HEK293 (cell line): Measurements from ENCODE around the gene RPL4.
A peak's percentile ranks its signal among the peaks of the same experiment; 100 is the strongest.
"Not testable (repeated sequence)": the region's sequence is repeated elsewhere in the genome, so short reads cannot be mapped to it uniquely, and the experiment has no call there.

Experiments
- CTCF ChIA-PET: fragments of 350-600 bp; formaldehyde crosslinking; extraction: SDS; loops from one replicate; lab custom pipeline; 2021; ENCODE audit warnings: antibody characterized with exemption; lab: Yijun Ruan, JAX
- POLR2A ChIA-PET: fragments of 300-600 bp; formaldehyde crosslinking; extraction: SDS; loops from one replicate; lab custom pipeline; 2020; ENCODE audit warnings: antibody characterized with exemption, inconsistent platforms; lab: Yijun Ruan, JAX
- H3K27ac ChIP-seq: fragments of 200-500 bp; sonication (Bioruptor generic); 2 replicates; pipeline ENCODE4 v1.5.1; 2014; ENCODE audit warnings: low read depth, low read length, control low read depth, inconsistent platforms; ENCODE audit errors: extremely low read depth
- H3K36me3 ChIP-seq, 2 experiments: fragments of 200-500 bp in 1 of 2; sonication (Bioruptor generic) in 1 of 2; 1 replicate in 1 of 2; 2 replicates in 1 of 2; pipeline ENCODE4 v1.5.1; 2014 to 2017; ENCODE audit warnings: inconsistent platforms in 2 of 2, low read length in 2 of 2; ENCODE audit not compliant: control insufficient read depth in 2 of 2, insufficient read depth in 1 of 2
- H3K4me1 ChIP-seq: fragments of 200-500 bp; sonication (Bioruptor generic); 2 replicates; pipeline ENCODE4 v1.5.1; 2014; ENCODE audit warnings: mild to moderate bottlenecking, low read length, inconsistent platforms; ENCODE audit not compliant: control insufficient read depth, insufficient read depth
- H3K4me3 ChIP-seq: 2 replicates; pipeline ENCODE4 v1.5.1; 2011; ENCODE audit warnings: low read depth, mild to moderate bottlenecking, control low read depth, low read length, moderate library complexity
- H3K9me3 ChIP-seq: fragments of 200-500 bp; sonication (Bioruptor generic); 2 replicates; pipeline ENCODE4 v1.5.1; 2014; ENCODE audit warnings: low read depth, low read length, inconsistent platforms; ENCODE audit not compliant: control insufficient read depth, insufficient read depth
- EGR2 ChIP-seq: fragments of 450-650 bp; formaldehyde crosslinking; IDR thresholded peaks from 2 replicates; pipeline ENCODE4 v1.5.1; 2016; ENCODE audit warnings: low read depth, missing biosample characterization, missing genetic modification characterization
- GFI1B ChIP-seq: fragments of 450-650 bp; formaldehyde crosslinking; IDR thresholded peaks from 2 replicates; pipeline ENCODE4 v1.5.1; 2016; ENCODE audit warnings: missing biosample characterization, missing genetic modification characterization
- GLIS1 ChIP-seq: fragments of 450-650 bp; formaldehyde crosslinking; IDR thresholded peaks from 2 replicates; pipeline ENCODE4 v1.5.1; 2016; ENCODE audit warnings: missing biosample characterization, missing genetic modification characterization
- HIC1 ChIP-seq: fragments of 450-650 bp; formaldehyde crosslinking; IDR thresholded peaks from 2 replicates; pipeline ENCODE4 v1.5.1; 2016; ENCODE audit warnings: missing biosample characterization, missing genetic modification characterization
- KLF1 ChIP-seq: fragments of 450-650 bp; formaldehyde crosslinking; IDR thresholded peaks from 2 replicates; pipeline ENCODE4 v1.5.1; 2016; ENCODE audit warnings: missing biosample characterization, missing genetic modification characterization
- TRIM28 ChIP-seq: IDR thresholded peaks from 2 replicates; pipeline ENCODE4 v1.6.1; 2011; ENCODE audit warnings: low read length, control low read depth, borderline replicate concordance
- YY2 ChIP-seq: fragments of 450-650 bp; formaldehyde crosslinking; IDR thresholded peaks from 2 replicates; pipeline ENCODE4 v1.5.1; 2016; ENCODE audit warnings: missing biosample characterization, missing genetic modification characterization
- ZBTB17 ChIP-seq: fragments of 450-650 bp; formaldehyde crosslinking; IDR thresholded peaks from 2 replicates; pipeline ENCODE4 v1.5.1; 2016; ENCODE audit warnings: missing biosample characterization, missing genetic modification characterization
- ZFHX2 ChIP-seq: fragments of 450-650 bp; formaldehyde crosslinking; conservative IDR thresholded peaks from 2 replicates; pipeline ENCODE4 v1.5.1; 2016; ENCODE audit warnings: missing biosample characterization, missing genetic modification characterization
- ZFP3 ChIP-seq: fragments of 450-650 bp; formaldehyde crosslinking; IDR thresholded peaks from 2 replicates; pipeline ENCODE4 v1.5.1; 2016; ENCODE audit warnings: low read depth, missing biosample characterization, missing genetic modification characterization
- ZNF121 ChIP-seq: fragments of 450-650 bp; formaldehyde crosslinking; IDR thresholded peaks from 2 replicates; pipeline ENCODE4 v1.5.1; 2016; ENCODE audit warnings: missing biosample characterization, missing genetic modification characterization
- ZNF223 ChIP-seq: fragments of 450-650 bp; formaldehyde crosslinking; IDR thresholded peaks from 2 replicates; pipeline ENCODE4 v1.5.1; 2016; ENCODE audit warnings: missing biosample characterization, missing genetic modification characterization
- ZNF266 ChIP-seq: fragments of 450-650 bp; formaldehyde crosslinking; IDR thresholded peaks from 2 replicates; pipeline ENCODE4 v1.5.1; 2016; ENCODE audit warnings: missing biosample characterization, missing genetic modification characterization, low read depth
- ZNF335 ChIP-seq: fragments of 450-650 bp; formaldehyde crosslinking; conservative IDR thresholded peaks from 2 replicates; pipeline ENCODE4 v1.5.1; 2016; ENCODE audit warnings: missing biosample characterization, missing genetic modification characterization
- ZNF362 ChIP-seq: fragments of 450-650 bp; formaldehyde crosslinking; IDR thresholded peaks from 2 replicates; pipeline ENCODE4 v1.5.1; 2016; ENCODE audit warnings: missing biosample characterization, missing genetic modification characterization
- ZNF394 ChIP-seq: fragments of 450-650 bp; formaldehyde crosslinking; IDR thresholded peaks from 2 replicates; pipeline ENCODE4 v1.5.1; 2016; ENCODE audit warnings: missing biosample characterization, missing genetic modification characterization, mild to moderate bottlenecking, moderate library complexity, borderline replicate concordance
- ZNF416 ChIP-seq: fragments of 450-650 bp; formaldehyde crosslinking; IDR thresholded peaks from 2 replicates; pipeline ENCODE4 v1.5.1; 2016; ENCODE audit warnings: missing biosample characterization, missing genetic modification characterization
- ZNF423 ChIP-seq: fragments of 450-650 bp; formaldehyde crosslinking; IDR thresholded peaks from 2 replicates; pipeline ENCODE4 v1.5.1; 2016; ENCODE audit warnings: missing biosample characterization, missing genetic modification characterization
- ZNF433 ChIP-seq: fragments of 450-650 bp; formaldehyde crosslinking; IDR thresholded peaks from 2 replicates; pipeline ENCODE4 v1.5.1; 2016; ENCODE audit warnings: missing biosample characterization, missing genetic modification characterization, low read depth
- ZNF521 ChIP-seq: fragments of 450-650 bp; formaldehyde crosslinking; IDR thresholded peaks from 2 replicates; pipeline ENCODE4 v1.5.1; 2017; ENCODE audit warnings: missing biosample characterization, mild to moderate bottlenecking, missing genetic modification characterization
- ZNF560 ChIP-seq: fragments of 450-650 bp; formaldehyde crosslinking; IDR thresholded peaks from 2 replicates; pipeline ENCODE4 v1.5.1; 2017; ENCODE audit warnings: missing biosample characterization, missing genetic modification characterization, borderline replicate concordance
- ZNF623 ChIP-seq: fragments of 450-650 bp; formaldehyde crosslinking; IDR thresholded peaks from 2 replicates; pipeline ENCODE4 v1.5.1; 2016; ENCODE audit warnings: missing biosample characterization, missing genetic modification characterization
- ZNF629 ChIP-seq: fragments of 450-650 bp; formaldehyde crosslinking; IDR thresholded peaks from 2 replicates; pipeline ENCODE4 v1.5.1; 2017; ENCODE audit warnings: missing biosample characterization, missing genetic modification characterization
- ZNF645 ChIP-seq: fragments of 450-650 bp; formaldehyde crosslinking; IDR thresholded peaks from 2 replicates; pipeline ENCODE4; 2016; ENCODE audit warnings: missing biosample characterization, missing genetic modification characterization
- ZNF654 ChIP-seq: fragments of 450-650 bp; formaldehyde crosslinking; IDR thresholded peaks from 2 replicates; pipeline ENCODE4 v1.5.1; 2016; ENCODE audit warnings: low read depth, missing biosample characterization, missing genetic modification characterization
- ZNF664 ChIP-seq: fragments of 450-650 bp; formaldehyde crosslinking; IDR thresholded peaks from 2 replicates; pipeline ENCODE4 v1.5.1; 2016; ENCODE audit warnings: missing biosample characterization, missing genetic modification characterization
- ZNF704 ChIP-seq: fragments of 450-650 bp; formaldehyde crosslinking; IDR thresholded peaks from 2 replicates; pipeline ENCODE4 v1.5.1; 2016; ENCODE audit warnings: missing biosample characterization, missing genetic modification characterization
- ZNF791 ChIP-seq: fragments of 450-650 bp; formaldehyde crosslinking; IDR thresholded peaks from 2 replicates; pipeline ENCODE4 v1.5.1; 2016; ENCODE audit warnings: missing biosample characterization, missing genetic modification characterization

Gene RPL4

GRCh38 chr15:66462627-66463026, 42.0 kb downstream of the RPL4 start:
- Histone ChIP-seq H3K36me3 (peaks cover 4% of the 10 kb centered on the region in 2 experiments; a peak in 2 of 3 replicates), H3K9me3 (no peaks in the 10 kb centered on the region), H3K4me1 (peaks cover 8% of the 10 kb centered on the region; the same call in 1 of the 2 replicates), H3K4me3 (no peak overlapping the region), H3K27ac (no peak overlapping the region)
- ChIA-PET CTCF (no interaction called here), POLR2A (interaction anchor here (0.7 kb wide), 1 partner anchor 297 kb away, joined by 5 read pairs; no protein-coding TSS in a partner anchor)
- TF ChIP-seq ZNF423 (tag by site-specific recombination) (no peak), GLIS1 (peak; percentile 66), HIC1 (tag by site-specific recombination) (no peak)

GRCh38 chr15:66461917-66462316, 42.7 kb downstream of the RPL4 start:
- Histone ChIP-seq H3K4me3 (no peak overlapping the region), H3K4me1 (peaks cover 8% of the 10 kb centered on the region; the same call in 1 of the 2 replicates), H3K9me3 (no peaks in the 10 kb centered on the region), H3K36me3 (peaks cover 2 to 4% of the 10 kb centered on the region in 2 experiments; a peak in 2 of 3 replicates), H3K27ac (no peak overlapping the region)
- TF ChIP-seq GFI1B (tag by site-specific recombination) (no peak), YY2 (tag by site-specific recombination) (no peak), ZNF560 (tag by site-specific recombination) (no peak), KLF1 (tag by site-specific recombination) (peak; percentile 90), ZNF521 (tag by site-specific recombination) (no peak), TRIM28 (no peak), EGR2 (tag by site-specific recombination) (peak; percentile 50; the same call in 1 of the 2 replicates), ZNF335 (tag by site-specific recombination) (no peak), ZBTB17 (no peak), ZNF362 (tag by site-specific recombination) (no peak), ZFHX2 (tag by site-specific recombination) (0 out of 2 replicates have a peak, but pooled peaks have one; percentile 21), ZNF416 (tag by site-specific recombination) (no peak), ZFP3 (tag by site-specific recombination) (no peak), ZNF121 (tag by site-specific recombination) (no peak), ZNF645 (tag by site-specific recombination) (no peak)
- POLR2A ChIA-PET: interaction anchor here (0.7 kb wide), 1 partner anchor 31 kb away, joined by 8 read pairs; no protein-coding TSS in a partner anchor
- CTCF ChIA-PET: interaction anchor here (1.4 to 1.8 kb wide), 2 partner anchors 36 to 76 kb away, joined by 4 to 17 read pairs; partner anchors contain the start of gene SNAPC5

- H3K27ac ChIP-seq, POLR2A ChIA-PET: not testable (repeated sequence)
- TF ChIP-seq ZNF266 (peak; percentile 82; the same call in 1 of the 2 replicates), ZNF791 (tag by site-specific recombination) (peak; percentile 44; the same call in 1 of the 2 replicates), ZNF623 (tag by site-specific recombination) (peak; percentile 74), ZNF394 (tag by site-specific recombination) (peak; percentile 94), ZNF223 (tag by site-specific recombination) (peak; percentile 39; the same call in 1 of the 2 replicates), ZNF629 (tag by site-specific recombination) (peak; percentile 56), ZNF704 (tag by site-specific recombination) (0 out of 2 replicates have a peak, but pooled peaks have one; percentile 36), ZNF433 (tag by site-specific recombination) (peak; percentile 82), ZNF560 (tag by site-specific recombination) (peak; percentile 86), ZNF654 (peak; percentile 40), ZNF664 (tag by site-specific recombination) (peak; percentile 65; the same call in 1 of the 2 replicates)
Observed at GRCh38 chr15:66461294-66461693, 43.4 kb downstream of the RPL4 start.

More at GRCh38 chr15:66461294-66461693, 43.4 kb downstream of the RPL4 start:
- not testable (repeated sequence) for H3K4me1 ChIP-seq, H3K36me3 ChIP-seq, H3K9me3 ChIP-seq, H3K4me3 ChIP-seq
- CTCF ChIA-PET: interaction anchor here (0.6 to 1.8 kb wide), 3 partner anchors 37 to 972 kb away, joined by 4 to 17 read pairs (median 4); partner anchors contain the start of gene SNAPC5
